CD4-positive, alpha-beta T cell treated with Interleukin-17A for 4 hours (primary cell): ENCODE results near the gene PADI2.
"Not testable (repeated sequence)": the region's sequence is repeated elsewhere in the genome, so short reads cannot be mapped to it uniquely, and the experiment has no call there.

Experiments
- DNase-seq: peaks from one replicate; pipeline ENCODE4 v3.0.0-alpha.2; 2020; ENCODE audit warnings: mixed read lengths

Gene PADI2

GRCh38 chr1:17080880-17081279 is 38.4 kb downstream of the PADI2 start:
- no peak for DNase-seq

- no peak for DNase-seq
Measured at GRCh38 chr1:17080085-17080759, 39.0 kb downstream of the PADI2 start.

GRCh38 chr1:17078991-17079868 is 40.0 kb downstream of the PADI2 start:
- no peak for DNase-seq

GRCh38 chr1:17075470-17076255 is 43.6 kb downstream of the PADI2 start:
- peak; percentile 13 for DNase-seq

- DNase-seq: no peak
Measured at GRCh38 chr1:17071794-17072193, 47.5 kb downstream of the PADI2 start.

- DNase-seq: no peak
Measured at GRCh38 chr1:17070163-17070525, 49.1 kb downstream of the PADI2 start.

GRCh38 chr1:17069452-17070162 is 49.6 kb downstream of the PADI2 start:
- no peak for DNase-seq

- DNase-seq: no peak
Measured at GRCh38 chr1:17068789-17069188, 50.5 kb downstream of the PADI2 start.

GRCh38 chr1:17067465-17068240 is 51.6 kb downstream of the PADI2 start:
- no peak for DNase-seq

- DNase-seq: no peak
Measured at GRCh38 chr1:17067069-17067426, 52.2 kb downstream of the PADI2 start.

GRCh38 chr1:17066361-17067068 is 52.7 kb downstream of the PADI2 start:
- DNase-seq: no peak

- DNase-seq: no peak
Measured at GRCh38 chr1:17065666-17066065, 53.6 kb downstream of the PADI2 start.

GRCh38 chr1:17062751-17063150 is 56.5 kb downstream of the PADI2 start:
- DNase-seq: not testable (repeated sequence)

- no peak for DNase-seq
Measured at GRCh38 chr1:17061892-17062291, 57.4 kb downstream of the PADI2 start.

GRCh38 chr1:17061486-17061885 is 57.8 kb downstream of the PADI2 start:
- DNase-seq: no peak

- no peak for DNase-seq
Measured at GRCh38 chr1:17060306-17060749, 58.9 kb downstream of the PADI2 start.

- DNase-seq: peak; percentile 35
Measured at GRCh38 chr1:17059391-17060305, 59.6 kb downstream of the PADI2 start.

GRCh38 chr1:17056551-17056950 is 62.7 kb downstream of the PADI2 start:
- DNase-seq: no peak

GRCh38 chr1:17055801-17056200 is 63.5 kb downstream of the PADI2 start:
- no peak for DNase-seq
